ENCODE measurements around the gene PCDH10. TPM values are rescaled to one million over a fixed set of nuclear protein-coding genes. Genes with fewer than 3 reads are reported as not detected.

Gene PCDH10, protein sequence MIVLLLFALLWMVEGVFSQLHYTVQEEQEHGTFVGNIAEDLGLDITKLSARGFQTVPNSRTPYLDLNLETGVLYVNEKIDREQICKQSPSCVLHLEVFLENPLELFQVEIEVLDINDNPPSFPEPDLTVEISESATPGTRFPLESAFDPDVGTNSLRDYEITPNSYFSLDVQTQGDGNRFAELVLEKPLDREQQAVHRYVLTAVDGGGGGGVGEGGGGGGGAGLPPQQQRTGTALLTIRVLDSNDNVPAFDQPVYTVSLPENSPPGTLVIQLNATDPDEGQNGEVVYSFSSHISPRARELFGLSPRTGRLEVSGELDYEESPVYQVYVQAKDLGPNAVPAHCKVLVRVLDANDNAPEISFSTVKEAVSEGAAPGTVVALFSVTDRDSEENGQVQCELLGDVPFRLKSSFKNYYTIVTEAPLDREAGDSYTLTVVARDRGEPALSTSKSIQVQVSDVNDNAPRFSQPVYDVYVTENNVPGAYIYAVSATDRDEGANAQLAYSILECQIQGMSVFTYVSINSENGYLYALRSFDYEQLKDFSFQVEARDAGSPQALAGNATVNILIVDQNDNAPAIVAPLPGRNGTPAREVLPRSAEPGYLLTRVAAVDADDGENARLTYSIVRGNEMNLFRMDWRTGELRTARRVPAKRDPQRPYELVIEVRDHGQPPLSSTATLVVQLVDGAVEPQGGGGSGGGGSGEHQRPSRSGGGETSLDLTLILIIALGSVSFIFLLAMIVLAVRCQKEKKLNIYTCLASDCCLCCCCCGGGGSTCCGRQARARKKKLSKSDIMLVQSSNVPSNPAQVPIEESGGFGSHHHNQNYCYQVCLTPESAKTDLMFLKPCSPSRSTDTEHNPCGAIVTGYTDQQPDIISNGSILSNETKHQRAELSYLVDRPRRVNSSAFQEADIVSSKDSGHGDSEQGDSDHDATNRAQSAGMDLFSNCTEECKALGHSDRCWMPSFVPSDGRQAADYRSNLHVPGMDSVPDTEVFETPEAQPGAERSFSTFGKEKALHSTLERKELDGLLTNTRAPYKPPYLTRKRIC
- total RNA-seq (2022; extraction: Qiagen RNA extraction), result 0.10 to 0.14 TPM (median 0.11 TPM) in 5 replicates

DNA sequence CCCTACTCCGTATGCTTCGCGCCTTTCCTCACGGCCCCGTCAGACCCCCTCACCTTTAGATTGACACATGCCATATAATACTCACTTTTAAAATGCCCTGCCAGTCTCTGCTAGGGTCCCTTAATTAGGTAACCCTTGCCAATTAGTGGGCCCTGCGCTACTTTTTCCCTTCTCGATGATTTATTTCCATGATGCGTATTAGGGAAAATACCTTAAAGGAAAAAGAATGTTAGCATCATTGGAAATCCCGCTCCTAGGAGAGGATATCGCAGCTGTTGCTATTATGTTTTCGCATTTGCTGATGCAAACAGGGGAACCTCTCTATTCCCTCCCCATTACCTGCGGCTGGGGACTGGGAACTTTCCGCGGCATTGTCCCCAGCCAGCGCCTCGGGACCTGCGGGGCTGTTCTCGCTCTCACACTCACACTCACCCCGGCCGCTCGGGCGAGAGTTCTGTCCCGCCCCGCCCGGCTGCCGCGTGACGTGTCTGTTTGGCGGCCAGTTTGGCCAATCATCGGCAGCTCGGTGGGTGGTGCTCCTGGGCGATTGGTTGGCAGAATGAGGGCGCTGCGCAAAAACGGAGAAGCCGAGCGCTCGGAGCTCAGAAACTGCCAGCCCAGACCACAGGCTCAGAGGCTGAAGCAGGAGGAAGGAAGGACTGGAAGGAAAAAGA lies at the start of gene PCDH10:
Gene PCDH10 (plus strand): TSS at position 605 of the 674 bp plus-strand sequence. CDS start 847 bp downstream, outside the sequence.

Measured in A549 treated with AZD2906 at 1 μM for 4 hours (cell line).